H1 (cell line): ENCODE data around the gene SSUH2. TPM values are rescaled to one million over a fixed set of nuclear protein-coding genes. Genes with fewer than 3 reads are reported as not detected.

ENCODE experiments used
- ASH2L ChIP-seq: fragments of 200-600, 300-600 bp; sonication (generic); IDR thresholded peaks from one replicate; pipeline ENCODE4 v1.7.1; 2017; ENCODE audit warnings: low read length
- ATF3 ChIP-seq: IDR thresholded peaks from 2 replicates; pipeline ENCODE4 v1.6.1; 2011; ENCODE audit warnings: low read depth, mild to moderate bottlenecking, low read length; ENCODE audit not compliant: insufficient read depth
- SP1 ChIP-seq: IDR thresholded peaks from 2 replicates; pipeline ENCODE4 v1.6.1; 2011; ENCODE audit warnings: low read depth, low read length
- SP4 ChIP-seq: IDR thresholded peaks from 2 replicates; pipeline ENCODE4 v1.6.1; 2012; ENCODE audit warnings: low read length, inconsistent platforms
- TEAD4 ChIP-seq: IDR thresholded peaks from 2 replicates; pipeline ENCODE4 v1.6.1; 2012; ENCODE audit warnings: low read depth, low read length, inconsistent platforms, mixed read lengths
- polyA plus RNA-seq, 7 experiments: library from polyadenylated mRNA; depleted of rRNA in 3 of 7; stranded (reverse) in 5 of 7; unstranded in 2 of 7; fragments of >200 nt in 5 of 7; fragments of 200-250 nt in 2 of 7; gene quantifications; 1 replicate in 5 of 7; 2 replicates in 1 of 7; 4 replicates in 1 of 7; pipeline versions ENCODE4 v1.2.1 to v1.2.3, GENCODE V29; 2011 to 2013; ENCODE audit warnings: missing spikeins in 2 of 7, mixed read lengths in 2 of 7
- total RNA-seq: library from RNA; stranded (reverse); fragmentation: NEBNext Ultra II Directional; extraction: Animal tissue kit (Norgen Biotek cat#: 25700); gene quantifications from 2 replicates; pipeline ENCODE4 v1.2.1, GENCODE V29; 2021

SSUH2 gene
- total and polyA plus RNA-seq, 2 of the 8 experiments (the other 6 are each of a cell fraction or from before 2014, with no cell fraction given), result 0.62 to 0.69 TPM

DNA sequence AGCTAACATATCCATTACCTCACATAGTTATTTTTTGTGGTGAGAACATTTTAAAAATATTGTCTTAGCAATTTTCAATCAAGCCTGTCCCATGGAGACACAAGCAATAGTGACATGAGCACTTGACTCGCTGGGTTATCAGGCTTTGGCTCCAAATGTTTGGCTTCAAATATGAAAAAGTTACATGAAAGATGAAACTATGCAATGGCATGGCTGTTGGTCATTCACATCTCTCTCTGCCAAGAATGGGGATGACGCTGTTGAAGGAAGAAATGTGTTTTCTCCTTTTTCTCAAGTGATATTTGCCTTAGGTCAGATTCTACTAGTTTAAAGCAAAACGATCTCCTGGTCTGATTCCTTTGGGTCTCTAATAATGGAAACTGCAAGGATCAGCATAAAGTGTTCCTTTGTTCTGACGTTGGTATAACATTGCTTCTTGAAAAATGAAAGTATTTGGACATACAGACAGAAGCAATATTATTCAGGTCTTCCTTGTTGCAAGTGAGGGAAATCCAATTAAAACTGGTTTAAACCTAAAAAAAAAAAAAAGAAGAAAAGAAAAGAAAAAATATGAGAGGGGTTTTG is 71.2 kb downstream of the SSUH2 start (continued):
- TF ChIP-seq SP4 (no peak), ASH2L (no peak), TEAD4 (no peak), SP1 (no peak), ATF3 (no peak)
- TF ChIP-seq, all 59 proteins: peak for 0
